ENCODE results near the gene CTH.

DNA sequence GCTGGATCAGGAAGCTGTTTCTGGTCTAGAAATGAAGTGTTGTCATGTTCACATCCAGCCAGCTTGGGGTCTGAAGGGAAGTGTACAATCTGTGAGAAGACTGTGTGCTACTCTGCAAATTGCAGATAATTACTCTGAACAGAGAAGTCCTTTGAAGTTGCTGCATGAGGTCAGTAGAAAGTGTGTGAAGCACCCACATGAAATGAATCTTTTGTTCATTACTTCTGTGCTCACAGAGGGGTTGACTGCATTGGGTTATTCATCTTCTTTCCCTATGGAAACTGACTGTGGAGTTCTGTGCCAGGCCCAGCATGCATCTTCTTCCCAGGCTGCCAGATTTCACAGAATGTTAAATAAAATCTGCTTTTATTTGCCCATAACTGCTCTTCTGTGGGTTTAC, 47.1 kb downstream of the CTH start:
- TF ChIP-seq, protein P1, sequence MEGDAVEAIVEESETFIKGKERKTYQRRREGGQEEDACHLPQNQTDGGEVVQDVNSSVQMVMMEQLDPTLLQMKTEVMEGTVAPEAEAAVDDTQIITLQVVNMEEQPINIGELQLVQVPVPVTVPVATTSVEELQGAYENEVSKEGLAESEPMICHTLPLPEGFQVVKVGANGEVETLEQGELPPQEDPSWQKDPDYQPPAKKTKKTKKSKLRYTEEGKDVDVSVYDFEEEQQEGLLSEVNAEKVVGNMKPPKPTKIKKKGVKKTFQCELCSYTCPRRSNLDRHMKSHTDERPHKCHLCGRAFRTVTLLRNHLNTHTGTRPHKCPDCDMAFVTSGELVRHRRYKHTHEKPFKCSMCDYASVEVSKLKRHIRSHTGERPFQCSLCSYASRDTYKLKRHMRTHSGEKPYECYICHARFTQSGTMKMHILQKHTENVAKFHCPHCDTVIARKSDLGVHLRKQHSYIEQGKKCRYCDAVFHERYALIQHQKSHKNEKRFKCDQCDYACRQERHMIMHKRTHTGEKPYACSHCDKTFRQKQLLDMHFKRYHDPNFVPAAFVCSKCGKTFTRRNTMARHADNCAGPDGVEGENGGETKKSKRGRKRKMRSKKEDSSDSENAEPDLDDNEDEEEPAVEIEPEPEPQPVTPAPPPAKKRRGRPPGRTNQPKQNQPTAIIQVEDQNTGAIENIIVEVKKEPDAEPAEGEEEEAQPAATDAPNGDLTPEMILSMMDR (IDR thresholded peaks at IDR 0.05), result no peak
- TF ChIP-seq POLR2A (IDR thresholded peaks at IDR 0.05), result no peak
